K562 (cell line): ENCODE results near the gene GCK. TPM values are rescaled to one million over a fixed set of nuclear protein-coding genes. Genes with fewer than 3 reads are reported as not detected.

ENCODE experiments used
- CUX1 ChIP-seq: fragments of 200-800 bp; sonication (Bioruptor generic); IDR thresholded peaks from 2 replicates; pipeline ENCODE4 v1.6.1; 2016; ENCODE audit warnings: missing genetic modification characterization, missing compliant biosample characterization
- FOXA1 ChIP-seq: fragments of 450-650 bp; IDR thresholded peaks from 2 replicates; pipeline ENCODE4 v1.6.1; 2016; ENCODE audit warnings: mild to moderate bottlenecking, borderline replicate concordance
- JUN ChIP-seq, 2 experiments: sonication (generic) in 1 of 2; formaldehyde crosslinking in 1 of 2; IDR thresholded peaks; 2 replicates each; pipeline versions ENCODE4 v1.6.1 to v1.8.0; 2012 to 2022; ENCODE audit warnings: borderline replicate concordance in 2 of 2, mild to moderate bottlenecking in 2 of 2, improper control_type of control experiment in 1 of 2, low read depth in 1 of 2, low read length in 1 of 2, missing genetic modification reagents in 1 of 2
- RBM39 ChIP-seq: fragments of 200-400 bp; formaldehyde crosslinking; optimal IDR thresholded peaks from 2 replicates; pipeline ENCODE3; 2018; ENCODE audit warnings: low read depth, low read length
- TEAD4 ChIP-seq, 2 experiments: sonication (generic) in 1 of 2; formaldehyde crosslinking in 1 of 2; IDR thresholded peaks; 2 replicates each; pipeline versions ENCODE4 v1.6.1 to v1.8.0; 2012 to 2022; ENCODE audit warnings: borderline replicate concordance in 1 of 2, inconsistent platforms in 1 of 2, low read length in 1 of 2, mild to moderate bottlenecking in 1 of 2, missing genetic modification reagents in 1 of 2
- ZBTB33 ChIP-seq: sonication (generic); formaldehyde crosslinking; IDR thresholded peaks from 2 replicates; pipeline ENCODE4 v1.8.1; 2023; ENCODE audit warnings: mild to moderate bottlenecking, missing genetic modification reagents
- polyA plus RNA-seq, 8 experiments: library from polyadenylated mRNA; depleted of rRNA in 4 of 8; stranded (reverse) in 5 of 8; unstranded in 3 of 8; fragments of >200 nt; fragmentation: Nextera tagmentation in 2 of 8; fragmentation: Illumina TruSeq in 1 of 8; extraction: Ambion mirVana in 2 of 8; extraction: Trizol in 1 of 8; gene quantifications; 2 replicates each; pipeline versions ENCODE4 v1.2.1 to v1.2.3, GENCODE V29; 2011 to 2014; ENCODE audit warnings: inconsistent platforms in 1 of 8, missing spikeins in 1 of 8
- total RNA-seq, 7 experiments: library from RNA; depleted of rRNA in 6 of 7; stranded (reverse); fragments of >200 nt in 6 of 7; fragmentation: Illumina TruSeq in 2 of 7; extraction: Trizol in 2 of 7; gene quantifications; 2 replicates each; pipeline versions ENCODE4 v1.2.1 to v1.2.3, GENCODE V29; 2011 to 2021; ENCODE audit warnings: low replicate concordance in 1 of 7

The GCK gene
- total and polyA plus RNA-seq, 9 of the 15 experiments (the other 6 are each of a cell fraction or from before 2014, with no cell fraction given): 0.11 to 0.55 (median 0.16) TPM; not detected in 3

DNA sequence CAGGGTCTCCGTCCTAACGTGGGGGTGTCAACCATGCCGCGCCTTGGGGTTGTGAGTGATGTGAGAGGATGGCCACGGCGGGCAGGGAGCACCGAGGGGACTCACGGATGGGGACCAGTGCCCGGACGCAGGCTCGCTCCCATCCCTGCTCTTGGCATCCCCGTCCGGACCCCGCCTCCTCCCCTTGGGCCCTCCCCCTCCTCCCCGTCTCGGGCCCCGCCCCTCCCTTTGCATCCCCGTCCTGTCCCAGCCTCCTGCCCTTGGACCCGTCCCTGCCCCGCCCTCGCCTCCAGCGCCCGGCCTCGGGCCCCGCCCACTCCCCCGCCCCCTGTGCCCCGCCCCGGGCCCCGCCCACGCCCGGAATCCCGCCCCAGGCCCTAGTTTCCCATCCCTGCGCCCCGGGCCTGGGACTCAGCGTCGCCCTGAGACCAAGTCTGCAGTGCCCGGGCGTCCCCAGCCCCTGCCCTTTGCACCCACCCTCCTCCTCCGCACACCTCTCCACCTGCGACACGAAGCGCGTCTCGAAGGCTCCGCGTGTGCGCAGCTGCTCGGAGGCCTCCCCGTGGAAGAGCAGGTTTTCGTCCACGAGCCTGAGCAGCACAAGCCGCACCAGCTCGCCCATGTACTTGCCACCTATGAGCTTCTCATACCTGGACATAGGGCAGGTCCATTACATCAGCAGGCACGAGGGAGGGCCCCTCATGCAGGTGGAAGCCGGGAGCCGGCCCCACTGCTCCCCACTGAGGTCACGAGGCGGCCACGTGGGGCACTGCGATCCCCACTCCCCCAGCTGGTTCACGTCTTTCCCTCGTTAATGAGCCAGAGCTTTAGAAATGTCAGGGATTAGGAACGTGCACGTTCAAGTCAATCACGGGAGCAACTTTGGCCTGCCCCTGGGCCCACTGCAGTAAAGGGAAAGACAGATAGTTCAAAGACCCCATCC lies 43.0 kb downstream of the GCK start (continued):
- TF ChIP-seq CUX1 (CRISPR knock-in tag) (no peak), TEAD4 (IDR thresholded peaks at IDR 0.05; ENCODE audit: low read length) (0 out of 2 replicates have a peak, but pooled peaks have one; percentile 5), TEAD4 (CRISPR knock-in tag; IDR thresholded peaks at IDR 0.05; ENCODE audit: borderline replicate concordance) (no peak), FOXA1 (no peak), ZBTB33 (peak; percentile 58; the same call in 1 of the 2 replicates), RBM39 (no peak), JUN (IDR thresholded peaks at IDR 0.05; ENCODE audit: borderline replicate concordance, low read depth, low read length) (no peak), JUN (CRISPR knock-in tag; IDR thresholded peaks at IDR 0.05; ENCODE audit: borderline replicate concordance) (no peak)
